Calu3 (cell line): ENCODE measurements around the gene TEX261. TPM values are rescaled to one million over a fixed set of nuclear protein-coding genes. Genes with fewer than 3 reads are reported as not detected.

ENCODE experiments used
- BruUV-seq: library from RNA; stranded (reverse); fragments of 400-500 nt; replicated peaks from 2 replicates; lab custom pipeline; 2021; lab: Mats Ljungman, UMichigan
- CTCF ChIA-PET: fragments of 300-600 bp; sonication (Branson Sonifier 250); formaldehyde crosslinking; loops from one replicate; lab custom pipeline; 2022; ENCODE audit warnings: antibody characterized with exemption; lab: Charles Lee
- DNase-seq: peaks from one replicate; pipeline ENCODE4 v3.0.0; 2022
- H3K27ac Mint-ChIP-seq: one replicate; pipeline ENCODE4 v1.8.0; 2022; ENCODE audit warnings: mixed read lengths; ENCODE audit not compliant: unreplicated experiment
- H3K27me3 Mint-ChIP-seq: one replicate; pipeline ENCODE4 v1.8.0; 2022; ENCODE audit warnings: mixed read lengths; ENCODE audit not compliant: unreplicated experiment
- H3K36me3 Mint-ChIP-seq: one replicate; pipeline ENCODE4 v1.8.0; 2022; ENCODE audit warnings: mild to moderate bottlenecking, moderate library complexity, mixed read lengths; ENCODE audit not compliant: insufficient read depth, unreplicated experiment
- H3K4me1 Mint-ChIP-seq: one replicate; pipeline ENCODE4 v1.8.0; 2022; ENCODE audit warnings: mild to moderate bottlenecking, low read depth, mixed read lengths; ENCODE audit not compliant: unreplicated experiment
- H3K4me3 Mint-ChIP-seq: one replicate; pipeline ENCODE4 v1.8.0; 2022; ENCODE audit warnings: mild to moderate bottlenecking, low read depth, moderate library complexity, mixed read lengths; ENCODE audit not compliant: unreplicated experiment
- H3K9me3 Mint-ChIP-seq: one replicate; pipeline ENCODE4 v1.8.0; 2022; ENCODE audit warnings: low read depth, mixed read lengths; ENCODE audit not compliant: unreplicated experiment
- intact Hi-C: fragments of 100-400 bp; cut with micrococcal nuclease; formaldehyde crosslinking; loops from one replicate; pipeline ENCODE4 v1.10.0; 2022; ENCODE audit not compliant: unreplicated experiment
- total RNA-seq: library from RNA; stranded (reverse); gene quantifications from 2 replicates; pipeline ENCODE4 v1.2.3, GENCODE V29; 2022
- TF ChIP-seq, protein P1 (sequence below): fragments of 200-600 bp; IDR thresholded peaks from one replicate; pipeline ENCODE4 v1.8.0; 2022; ENCODE audit warnings: antibody characterized with exemption; ENCODE audit not compliant: unreplicated experiment

Gene TEX261
- total RNA-seq, 1 experiment from 2014 or later, result 61.2 TPM

GRCh38 chr2:70964133-70964532, 30.5 kb downstream of the TEX261 start:
- Mint-ChIP-seq H3K36me3 (peaks cover 5% of the 10 kb centered on the region), H3K9me3 (no peaks in the 10 kb centered on the region), H3K27ac (no peak overlapping the region), H3K27me3 (peaks cover 82% of the 10 kb centered on the region), H3K4me3 (no peak overlapping the region), H3K4me1 (peaks cover 9% of the 10 kb centered on the region)
- intact Hi-C loops, result no loop called here
- DNase-seq, result no peak
- CTCF ChIA-PET, result interaction anchor here (0.6 to 1.2 kb wide), 2 partner anchors 14 to 58 kb away, joined by 3 to 5 read pairs; no protein-coding TSS in a partner anchor
- TF ChIP-seq, protein P1, sequence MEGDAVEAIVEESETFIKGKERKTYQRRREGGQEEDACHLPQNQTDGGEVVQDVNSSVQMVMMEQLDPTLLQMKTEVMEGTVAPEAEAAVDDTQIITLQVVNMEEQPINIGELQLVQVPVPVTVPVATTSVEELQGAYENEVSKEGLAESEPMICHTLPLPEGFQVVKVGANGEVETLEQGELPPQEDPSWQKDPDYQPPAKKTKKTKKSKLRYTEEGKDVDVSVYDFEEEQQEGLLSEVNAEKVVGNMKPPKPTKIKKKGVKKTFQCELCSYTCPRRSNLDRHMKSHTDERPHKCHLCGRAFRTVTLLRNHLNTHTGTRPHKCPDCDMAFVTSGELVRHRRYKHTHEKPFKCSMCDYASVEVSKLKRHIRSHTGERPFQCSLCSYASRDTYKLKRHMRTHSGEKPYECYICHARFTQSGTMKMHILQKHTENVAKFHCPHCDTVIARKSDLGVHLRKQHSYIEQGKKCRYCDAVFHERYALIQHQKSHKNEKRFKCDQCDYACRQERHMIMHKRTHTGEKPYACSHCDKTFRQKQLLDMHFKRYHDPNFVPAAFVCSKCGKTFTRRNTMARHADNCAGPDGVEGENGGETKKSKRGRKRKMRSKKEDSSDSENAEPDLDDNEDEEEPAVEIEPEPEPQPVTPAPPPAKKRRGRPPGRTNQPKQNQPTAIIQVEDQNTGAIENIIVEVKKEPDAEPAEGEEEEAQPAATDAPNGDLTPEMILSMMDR, result no peak
- BruUV-seq, result no TSS peak

DNA sequence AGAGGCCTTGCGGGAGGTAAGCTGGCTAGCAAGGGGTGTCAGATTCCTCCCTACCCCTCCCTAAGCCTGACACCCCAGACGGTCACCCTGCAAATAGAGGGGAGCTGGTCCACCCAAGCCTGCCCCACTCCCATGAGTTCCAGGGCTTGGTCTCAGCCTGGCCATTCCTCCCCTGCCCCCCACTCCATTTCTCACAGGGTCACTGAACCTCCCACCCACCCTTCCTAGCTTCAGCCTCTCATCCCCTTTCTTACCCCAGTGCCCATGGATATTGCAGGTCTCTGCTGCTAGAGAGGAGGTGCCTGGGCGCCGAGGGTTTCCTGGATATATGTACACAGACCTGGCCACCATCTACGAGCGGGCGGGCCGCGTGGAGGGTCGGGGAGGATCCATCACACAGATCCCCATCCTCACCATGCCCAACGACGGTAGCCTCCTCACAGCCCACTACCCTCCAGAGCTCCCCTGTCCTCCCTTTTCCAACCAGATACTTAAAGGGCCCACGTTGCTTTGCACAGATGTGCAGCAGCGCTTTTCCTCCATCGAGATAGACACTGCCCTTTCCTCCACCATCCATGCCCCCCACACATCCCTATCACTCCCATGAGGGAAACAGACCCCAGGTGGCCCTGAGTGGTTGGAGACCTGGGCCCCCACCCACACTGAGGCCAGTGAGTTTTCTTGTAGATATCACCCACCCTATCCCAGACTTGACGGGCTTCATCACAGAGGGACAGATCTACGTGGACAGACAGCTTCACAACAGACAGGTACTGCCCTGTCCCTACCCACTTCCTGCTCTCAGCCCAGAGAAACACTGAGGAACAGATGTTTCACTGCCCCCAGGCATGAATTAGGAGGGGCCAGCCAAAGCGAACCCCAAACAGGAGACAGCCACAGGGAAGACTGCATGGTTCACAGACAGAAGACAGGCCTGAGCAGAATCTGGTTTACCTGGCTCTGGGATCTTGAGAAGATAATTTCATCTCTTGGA, 31.5 kb downstream of the TEX261 start:
- DNase-seq, result no peak
- Mint-ChIP-seq H3K4me3 (no peak overlapping the region), H3K4me1 (peaks cover 9% of the 10 kb centered on the region), H3K9me3 (no peaks in the 10 kb centered on the region), H3K27me3 (peaks cover 81% of the 10 kb centered on the region), H3K36me3 (peaks cover 5% of the 10 kb centered on the region), H3K27ac (no peak overlapping the region)
- CTCF ChIA-PET, result no interaction called here
- intact Hi-C loops, result no loop called here
- no TSS peak for BruUV-seq
- TF ChIP-seq, protein P1, result no peak

DNA sequence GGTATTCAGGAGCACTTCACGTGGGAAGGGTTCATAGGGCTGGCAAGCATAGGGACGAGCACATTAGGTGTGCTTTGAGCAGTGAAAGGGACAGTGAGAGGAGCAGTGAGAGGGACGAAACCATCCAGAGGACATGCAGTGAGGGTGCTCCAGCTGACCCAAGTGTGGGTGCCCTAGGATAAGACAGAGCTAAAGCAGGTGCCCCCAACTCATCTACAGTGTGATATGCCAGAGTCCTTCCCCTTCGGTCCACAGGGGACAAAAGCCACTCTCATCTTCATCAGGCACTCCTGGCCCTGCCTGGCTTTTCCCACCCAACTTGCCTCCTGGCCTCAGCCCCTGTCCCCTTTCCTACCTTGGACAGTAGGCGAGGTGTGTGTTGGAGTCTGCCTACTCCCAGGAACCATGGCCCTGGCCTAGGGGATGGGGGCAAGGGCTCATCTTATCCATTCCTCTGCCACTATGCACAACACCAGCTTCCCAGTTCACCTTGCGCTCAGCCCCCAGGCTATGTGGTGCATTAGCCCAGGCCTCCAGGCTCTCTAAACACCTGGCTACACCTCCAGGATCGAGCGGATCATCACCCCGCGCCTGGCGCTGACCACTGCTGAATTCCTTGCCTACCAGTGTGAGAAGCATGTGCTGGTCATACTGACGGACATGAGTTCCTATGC, 32.3 kb downstream of the TEX261 start:
- no peak overlapping the region for H3K4me3 Mint-ChIP-seq
- DNase-seq, result no peak
- H3K27me3 Mint-ChIP-seq, result peaks cover 81% of the 10 kb centered on the region
- CTCF ChIA-PET, result no interaction called here
- H3K4me1 Mint-ChIP-seq, result peaks cover 9% of the 10 kb centered on the region
- H3K9me3 Mint-ChIP-seq, result no peaks in the 10 kb centered on the region
- TF ChIP-seq, protein P1, result no peak
- H3K27ac Mint-ChIP-seq, result no peak overlapping the region
- intact Hi-C loops, result no loop called here
- no TSS peak for BruUV-seq
- H3K36me3 Mint-ChIP-seq, result peaks cover 5% of the 10 kb centered on the region

DNA sequence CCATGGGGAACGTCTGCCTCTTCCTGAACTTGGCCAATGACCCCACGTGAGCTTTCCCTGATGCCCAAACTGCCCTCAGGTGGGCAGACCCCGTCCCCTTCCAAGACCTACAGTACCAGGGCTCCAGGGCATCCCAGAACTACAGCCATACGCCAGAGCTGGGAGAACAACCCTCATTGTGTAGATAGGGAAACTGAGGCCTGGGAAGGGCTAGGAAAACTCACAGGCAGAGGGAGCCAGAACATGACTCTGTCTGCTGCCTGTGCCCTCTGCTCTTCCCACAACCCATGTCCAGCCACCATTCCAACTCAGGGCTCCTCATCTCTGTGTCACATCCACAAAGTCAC, 33.1 kb downstream of the TEX261 start:
- CTCF ChIA-PET, result no interaction called here
- H3K27me3 Mint-ChIP-seq, result peaks cover 81% of the 10 kb centered on the region
- H3K27ac Mint-ChIP-seq, result no peak overlapping the region
- TF ChIP-seq, protein P1, result no peak
- BruUV-seq, result no TSS peak
- H3K9me3 Mint-ChIP-seq, result no peaks in the 10 kb centered on the region
- peaks cover 5% of the 10 kb centered on the region for H3K36me3 Mint-ChIP-seq
- intact Hi-C loops, result no loop called here
- DNase-seq, result no peak
- H3K4me3 Mint-ChIP-seq, result no peak overlapping the region
- H3K4me1 Mint-ChIP-seq, result peaks cover 9% of the 10 kb centered on the region
